GM12801 (cell line): ENCODE measurements around the gene PTGR2.

ENCODE experiments used
- CTCF ChIP-seq: IDR thresholded peaks from one replicate; pipeline ENCODE4 v1.5.1; 2011; ENCODE audit warnings: control low read depth; ENCODE audit not compliant: insufficient read length; ENCODE audit errors: extremely low read depth

Gene PTGR2

GRCh38 chr14:73814153-73814552 lies 37.5 kb upstream of the PTGR2 start:
- no peak for TF ChIP-seq CTCF

- TF ChIP-seq CTCF: no peak
Observed at GRCh38 chr14:73815849-73816248, 35.8 kb upstream of the PTGR2 start.

- TF ChIP-seq CTCF: no peak
Observed at GRCh38 chr14:73816393-73816816, 35.2 kb upstream of the PTGR2 start.

GRCh38 chr14:73817020-73817655 lies 34.5 kb upstream of the PTGR2 start:
- no peak for TF ChIP-seq CTCF

- TF ChIP-seq CTCF: no peak
Observed at GRCh38 chr14:73818821-73819220, 32.8 kb upstream of the PTGR2 start.

GRCh38 chr14:73820631-73821030 lies 31.0 kb upstream of the PTGR2 start:
- TF ChIP-seq CTCF: no peak

GRCh38 chr14:73823339-73823885 lies 28.2 kb upstream of the PTGR2 start:
- no peak for TF ChIP-seq CTCF
